Cardiac muscle cell (in vitro differentiated cells and primary cell): ENCODE data around the gene HOOK2. TPM values are rescaled to one million over a fixed set of nuclear protein-coding genes. Genes with fewer than 3 reads are reported as not detected.
A peak's percentile ranks its signal among the peaks of the same experiment; 100 is the strongest.

Experiments used
- DNase-seq, 2 donors: peaks; one replicate each; pipeline versions ENCODE4 v3.0.0 to v3.0.0-alpha.2; 2010 to 2017; ENCODE audit warnings: low read depth in 1 of 2, low spot score in 1 of 2
- H3K27ac ChIP-seq: fragments of 200-600 bp; sonication (generic); 2 replicates; pipeline ENCODE4 v1.5.1; 2016
- H3K27me3 ChIP-seq: fragments of 200-600 bp; sonication (generic); 2 replicates; pipeline ENCODE4 v1.6.0; 2016; ENCODE audit warnings: control low read depth
- H3K36me3 ChIP-seq: fragments of 200-600 bp; sonication (generic); 2 replicates; pipeline ENCODE4 v1.5.1; 2016; ENCODE audit warnings: control low read depth
- H3K4me1 ChIP-seq: fragments of 200-600 bp; sonication (generic); 2 replicates; pipeline ENCODE4 v1.8.1; 2017; ENCODE audit warnings: low read depth, mild to moderate bottlenecking, mixed run types
- H3K4me3 ChIP-seq: fragments of 200-600 bp; sonication (generic); 2 replicates; pipeline ENCODE4 v1.5.1; 2016; ENCODE audit warnings: mild to moderate bottlenecking
- H3K9me3 ChIP-seq: fragments of 200-600 bp; sonication (generic); 2 replicates; pipeline ENCODE4 v1.5.1; 2017; ENCODE audit warnings: low read depth, mild to moderate bottlenecking, control low read depth
- CTCF ChIP-seq: IDR thresholded peaks from 2 replicates; pipeline ENCODE4 v1.5.1; 2012; ENCODE audit warnings: low read depth, mild to moderate bottlenecking, low read length
- polyA plus RNA-seq: library from polyadenylated mRNA; unstranded; fragments of >200 nt; fragmentation: Nextera tagmentation; extraction: Ambion mirVana; gene quantifications from 2 replicates; pipeline ENCODE4 v1.2.1, GENCODE V29; 2016
- total RNA-seq: library from RNA; depleted of rRNA; stranded (reverse); fragments of >200 nt; gene quantifications from 2 replicates; pipeline ENCODE4 v1.2.3, GENCODE V29; 2016

The HOOK2 gene
- total and polyA plus RNA-seq, 2 experiments from 2014 or later = 31.1 to 54.4 TPM

GRCh38 chr19:12779162-12779993 lies 4.0 kb upstream of the HOOK2 start:
- no peak overlapping the region for H3K4me3 ChIP-seq
- H3K4me1 ChIP-seq = peaks cover 15% of the 10 kb centered on the region
- no peak for TF ChIP-seq CTCF
- peak; percentile 58 to 96 for DNase-seq
- no peaks in the 10 kb centered on the region for H3K36me3 ChIP-seq
- peak overlapping the region; percentile 7 for H3K27ac ChIP-seq
- no peaks in the 10 kb centered on the region for H3K27me3 ChIP-seq
- H3K9me3 ChIP-seq = no peaks in the 10 kb centered on the region

GRCh38 chr19:12778905-12779161 lies 3.5 kb upstream of the HOOK2 start:
- Histone ChIP-seq H3K4me1 (peaks cover 10% of the 10 kb centered on the region), H3K4me3 (no peak overlapping the region), H3K27me3 (no peaks in the 10 kb centered on the region), H3K36me3 (no peaks in the 10 kb centered on the region), H3K9me3 (no peaks in the 10 kb centered on the region), H3K27ac (peak overlapping the region; percentile 7)
- DNase-seq = no peak
- TF ChIP-seq CTCF = no peak

- Histone ChIP-seq H3K27ac (peak overlapping the region; percentile 32), H3K4me3 (peak overlapping the region; percentile 33), H3K9me3 (no peaks in the 10 kb centered on the region), H3K36me3 (no peaks in the 10 kb centered on the region), H3K27me3 (no peaks in the 10 kb centered on the region), H3K4me1 (peaks cover 5% of the 10 kb centered on the region)
- peak; percentile 73 to 93 for DNase-seq
- no peak for TF ChIP-seq CTCF
These were observed 2.9 kb upstream of the HOOK2 start for GRCh38 chr19:12778017-12778904.

- H3K9me3 ChIP-seq = no peaks in the 10 kb centered on the region
- H3K27me3 ChIP-seq = no peaks in the 10 kb centered on the region
- H3K4me3 ChIP-seq = peak overlapping the region; percentile 33
- no peak overlapping the region for H3K27ac ChIP-seq
- no peaks in the 10 kb centered on the region for H3K4me1 ChIP-seq
- TF ChIP-seq CTCF = peak; percentile 92
- no peaks in the 10 kb centered on the region for H3K36me3 ChIP-seq
- DNase-seq = peak; percentile 83 to 84
These were observed 2.1 kb upstream of the HOOK2 start for GRCh38 chr19:12777217-12778016.

GRCh38 chr19:12773571-12773970 lies 1.8 kb downstream of the HOOK2 start:
- no peaks in the 10 kb centered on the region for H3K9me3 ChIP-seq
- DNase-seq = no peak
- no peaks in the 10 kb centered on the region for H3K4me1 ChIP-seq
- H3K27me3 ChIP-seq = no peaks in the 10 kb centered on the region
- peak; percentile 31 for TF ChIP-seq CTCF
- no peaks in the 10 kb centered on the region for H3K36me3 ChIP-seq
- no peak overlapping the region for H3K27ac ChIP-seq
- H3K4me3 ChIP-seq = no peak overlapping the region
